ENCODE results near the gene JMJD7.

- no peak for TF ChIP-seq SUPT5H (IDR thresholded peaks at IDR 0.05)
- TF ChIP-seq SRF (CRISPR knock-in tag; IDR thresholded peaks at IDR 0.05): no peak
- TF ChIP-seq ZBTB1 (CRISPR knock-in tag; IDR thresholded peaks at IDR 0.05; ENCODE audit: borderline replicate concordance, low read depth): no peak
- TF ChIP-seq ELK1 (CRISPR knock-in tag; IDR thresholded peaks at IDR 0.05): no peak
- TF ChIP-seq NR4A1 (CRISPR knock-in tag; IDR thresholded peaks at IDR 0.05): no peak
- TF ChIP-seq NR4A1 (tag; IDR thresholded peaks at IDR 0.05): no peak
- TF ChIP-seq ZNF23 (CRISPR knock-in tag; IDR thresholded peaks at IDR 0.05): no peak
- no peak for TF ChIP-seq CHD7 (IDR thresholded peaks at IDR 0.05; ENCODE audit: low read depth, low read length)
- TF ChIP-seq CTCF (IDR thresholded peaks at IDR 0.05 in 2 of 3, conservative IDR thresholded peaks at IDR 0.05 in 1 of 3; ENCODE audit: insufficient read depth in 2 of 3, low read depth in 1 of 3, low read length in 3 of 3): no peak
- no peak for TF ChIP-seq MLX (CRISPR knock-in tag; conservative IDR thresholded peaks at IDR 0.05)
Measured at GRCh38 chr15:41849861-41850260, 22.0 kb downstream of the JMJD7 start.
